Bronchial epithelial cell (primary cell): ENCODE measurements around the gene ITPKB. TPM values are rescaled to one million over a fixed set of nuclear protein-coding genes. Genes with fewer than 3 reads are reported as not detected.

ENCODE experiments used
- DNase-seq: peaks from one replicate; pipeline ENCODE4 v3.0.0-alpha.2; 2010; ENCODE audit warnings: low read depth
- FAIRE-seq: peaks from 2 replicates; lab custom pipeline; 2011; peaks lifted over from hg19 to GRCh38; lab: Jason Lieb, UNC
- H3K27me3 ChIP-seq: 2 replicates; pipeline ENCODE4 v1.5.1; 2011; ENCODE audit warnings: low read length; ENCODE audit not compliant: control insufficient read depth, insufficient read depth
- H3K36me3 ChIP-seq: 2 replicates; pipeline ENCODE4 v1.5.1; 2011; ENCODE audit warnings: low read length; ENCODE audit not compliant: control insufficient read depth, insufficient read depth
- H3K4me3 ChIP-seq: 2 replicates; pipeline ENCODE4 v1.5.1; 2011; ENCODE audit warnings: mild to moderate bottlenecking, low read depth, low read length, control low read depth
- CTCF ChIP-seq: IDR thresholded peaks from 2 replicates; pipeline ENCODE4 v1.5.1; 2011; ENCODE audit warnings: mild to moderate bottlenecking, moderate library complexity, low read length, control low read depth, inconsistent platforms; ENCODE audit not compliant: insufficient read depth, severe bottlenecking
- total RNA-seq: library from RNA; depleted of rRNA; stranded (reverse); fragments of >200 nt; gene quantifications from 2 replicates; pipeline ENCODE4 v1.2.1, GENCODE V29; 2014

The ITPKB gene
- total RNA-seq, 1 donor from 2014 or later = 1.3 TPM

GRCh38 chr1:226743259-226743658 lies 4.2 kb upstream of the ITPKB start:
- no peaks in the 10 kb centered on the region for H3K36me3 ChIP-seq
- no peak for TF ChIP-seq CTCF
- no peak overlapping the region for H3K4me3 ChIP-seq
- no peaks in the 10 kb centered on the region for H3K27me3 ChIP-seq
- DNase-seq = no peak
- FAIRE-seq = no peak

GRCh38 chr1:226741009-226741408 lies 1.9 kb upstream of the ITPKB start:
- no peaks in the 10 kb centered on the region for H3K36me3 ChIP-seq
- no peak overlapping the region for H3K4me3 ChIP-seq
- TF ChIP-seq CTCF = no peak
- DNase-seq (no peak), FAIRE-seq (no peak)
- no peaks in the 10 kb centered on the region for H3K27me3 ChIP-seq

- no peak for TF ChIP-seq CTCF
- no peaks in the 10 kb centered on the region for H3K36me3 ChIP-seq
- H3K4me3 ChIP-seq = no peak overlapping the region
- FAIRE-seq (no peak), DNase-seq (no peak)
- H3K27me3 ChIP-seq = no peaks in the 10 kb centered on the region
These were observed 599 bp upstream of the ITPKB start for GRCh38 chr1:226739696-226740065.

- Histone ChIP-seq H3K27me3 (no peaks in the 10 kb centered on the region), H3K36me3 (no peaks in the 10 kb centered on the region), H3K4me3 (peak overlapping the region; percentile 67)
- FAIRE-seq = no peak
- TF ChIP-seq CTCF = peak; percentile 17
- DNase-seq = peak; percentile 16
These were observed 574 bp downstream of the ITPKB start for GRCh38 chr1:226738421-226738994.

- Histone ChIP-seq H3K27me3 (no peaks in the 10 kb centered on the region), H3K36me3 (no peaks in the 10 kb centered on the region), H3K4me3 (peak overlapping the region; percentile 67)
- DNase-seq = peak; percentile 30
- no peak for FAIRE-seq
- no peak for TF ChIP-seq CTCF
These were observed 1.2 kb downstream of the ITPKB start for GRCh38 chr1:226737819-226738420.
